ENCODE measurements around the gene PLA2G2F. TPM values are rescaled to one million over a fixed set of nuclear protein-coding genes. Genes with fewer than 3 reads are reported as not detected.
A peak's percentile ranks its signal among the peaks of the same experiment; 100 is the strongest.

Gene PLA2G2F
- polyA plus RNA-seq, 4 donors: 0.13 to 1.0 (median 0.93) TPM; not detected in 1

GRCh38 chr1:20141001-20141400, 1.9 kb downstream of the PLA2G2F start:
- DNase-seq (ENCODE audit: low read depth in 4 of 4, low spot score in 3 of 4): no peak

GRCh38 chr1:20141466-20141865, 2.3 kb downstream of the PLA2G2F start:
- no peak for DNase-seq (ENCODE audit: low read depth in 4 of 4, low spot score in 3 of 4)

GRCh38 chr1:20142001-20142710, 3.0 kb downstream of the PLA2G2F start:
- no peak for DNase-seq (ENCODE audit: low read depth in 4 of 4, low spot score in 3 of 4)

GRCh38 chr1:20143318-20143717, 4.2 kb downstream of the PLA2G2F start:
- DNase-seq (ENCODE audit: low read depth in 4 of 4, low spot score in 3 of 4): no peak

GRCh38 chr1:20143734-20144565, 4.8 kb downstream of the PLA2G2F start:
- DNase-seq (ENCODE audit: low read depth in 4 of 4, low spot score in 3 of 4): no peak

- DNase-seq (ENCODE audit: low read depth in 4 of 4, low spot score in 3 of 4): no peak
These were observed 8.9 kb downstream of the PLA2G2F start for GRCh38 chr1:20147846-20148570.

- DNase-seq (ENCODE audit: low read depth in 4 of 4, low spot score in 3 of 4): no peak
These were observed 9.7 kb downstream of the PLA2G2F start for GRCh38 chr1:20148571-20149500.

GRCh38 chr1:20149601-20150325, 10.6 kb downstream of the PLA2G2F start:
- no peak for DNase-seq (ENCODE audit: low read depth in 4 of 4, low spot score in 3 of 4)

GRCh38 chr1:20150326-20150705, 11.2 kb downstream of the PLA2G2F start:
- no peak for DNase-seq (ENCODE audit: low read depth in 4 of 4, low spot score in 3 of 4)

- no peak for DNase-seq (ENCODE audit: low read depth in 4 of 4, low spot score in 3 of 4)
These were observed 11.8 kb downstream of the PLA2G2F start for GRCh38 chr1:20150969-20151368.

GRCh38 chr1:20151906-20152598, 12.9 kb downstream of the PLA2G2F start:
- DNase-seq (ENCODE audit: low read depth in 4 of 4, low spot score in 3 of 4): peak in 2 of 4 donors; percentile 31 to 43

- DNase-seq (ENCODE audit: low read depth in 4 of 4, low spot score in 3 of 4): no peak
These were observed 13.4 kb downstream of the PLA2G2F start for GRCh38 chr1:20152599-20152930.

- DNase-seq (ENCODE audit: low read depth in 4 of 4, low spot score in 3 of 4): no peak
These were observed 13.9 kb downstream of the PLA2G2F start for GRCh38 chr1:20153000-20153418.

GRCh38 chr1:20154301-20154831, 15.2 kb downstream of the PLA2G2F start:
- DNase-seq (ENCODE audit: low read depth in 4 of 4, low spot score in 3 of 4): no peak

GRCh38 chr1:20158358-20159070, 19.4 kb downstream of the PLA2G2F start:
- DNase-seq (ENCODE audit: low read depth in 4 of 4, low spot score in 3 of 4): no peak

- no peak for DNase-seq (ENCODE audit: low read depth in 4 of 4, low spot score in 3 of 4)
These were observed 20.9 kb downstream of the PLA2G2F start for GRCh38 chr1:20160034-20160433.

GRCh38 chr1:20164694-20165202, 25.6 kb downstream of the PLA2G2F start:
- no peak for DNase-seq (ENCODE audit: low read depth in 4 of 4, low spot score in 3 of 4)

- DNase-seq (ENCODE audit: low read depth in 4 of 4, low spot score in 3 of 4): no peak
These were observed 26.4 kb downstream of the PLA2G2F start for GRCh38 chr1:20165522-20165951.
